Activated T-helper 1 cell treated with anti-CD3 and anti-CD28 coated beads, Interleukin-12 subunit alpha, Interleukin-12 subunit beta, Interleukin-2, Interleukin-4 antibody, amounts not matched to agents 30 ng/mL and 10 ng/mL and 1 ng/mL, durations not matched to agents 14 hours and 24 hours and 36 hours (primary cell): ENCODE data around the gene RIMS1. TPM values are rescaled to one million over a fixed set of nuclear protein-coding genes. Genes with fewer than 3 reads are reported as not detected.

Experiments used
- DNase-seq: peaks from one replicate; pipeline ENCODE4 v3.0.0; 2021; ENCODE audit warnings: low spot score
- H3K27ac Mint-ChIP-seq: one replicate; pipeline ENCODE4 v1.8.0; 2021; ENCODE audit warnings: mild to moderate bottlenecking, mixed read lengths
- H3K27me3 Mint-ChIP-seq: one replicate; pipeline ENCODE4 v1.8.0; 2022; ENCODE audit warnings: mild to moderate bottlenecking, moderate library complexity, mixed read lengths; ENCODE audit not compliant: insufficient read depth
- H3K36me3 Mint-ChIP-seq: one replicate; pipeline ENCODE4 v1.8.0; 2021; ENCODE audit warnings: low read depth, mixed read lengths
- H3K4me1 Mint-ChIP-seq: one replicate; pipeline ENCODE4 v1.8.0; 2021; ENCODE audit warnings: low read depth, mixed read lengths
- H3K4me3 Mint-ChIP-seq: one replicate; pipeline ENCODE4 v1.8.0; 2021; ENCODE audit warnings: mild to moderate bottlenecking, moderate library complexity, mixed read lengths
- H3K9me3 Mint-ChIP-seq: one replicate; pipeline ENCODE4 v1.8.0; 2021; ENCODE audit warnings: mixed read lengths
- intact Hi-C: fragments of 100-400 bp; cut with micrococcal nuclease; formaldehyde crosslinking; loops from one replicate; pipeline ENCODE4 v1.15.1; 2024
- total RNA-seq: library from RNA; stranded (reverse); gene quantifications from 2 replicates; pipeline ENCODE4 v1.2.3, GENCODE V29; 2022

The RIMS1 gene
- total RNA-seq, 1 donor from 2014 or later = not detected

GRCh38 chr6:72219536-72219935 lies 333.2 kb downstream of the RIMS1 start:
- no peaks in the 10 kb centered on the region for H3K36me3 Mint-ChIP-seq
- H3K9me3 Mint-ChIP-seq = no peaks in the 10 kb centered on the region
- DNase-seq = no peak
- no peaks in the 10 kb centered on the region for H3K4me1 Mint-ChIP-seq
- H3K27me3 Mint-ChIP-seq = no peaks in the 10 kb centered on the region
- no peak overlapping the region for H3K4me3 Mint-ChIP-seq
- no peak overlapping the region for H3K27ac Mint-ChIP-seq
- intact Hi-C loops = no loop called here

DNA sequence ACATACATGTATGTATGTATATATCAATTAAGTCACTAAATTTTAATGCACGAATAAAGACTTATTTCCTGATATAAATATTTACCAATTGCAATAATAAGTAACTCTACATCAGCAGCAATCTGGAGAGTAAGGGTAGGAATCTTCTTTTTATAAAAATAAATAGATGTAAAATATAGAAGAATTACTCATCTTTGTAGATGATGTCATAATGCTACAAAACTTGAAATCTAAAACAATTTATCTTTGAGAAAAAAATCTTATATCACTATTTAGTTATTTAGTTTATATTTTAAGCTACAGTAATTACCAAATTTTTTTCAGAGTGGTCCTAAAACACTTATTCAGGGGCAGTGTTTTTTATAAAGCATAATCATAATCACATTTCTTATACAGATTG lies 351.7 kb downstream of the RIMS1 start:
- Mint-ChIP-seq H3K9me3 (no peaks in the 10 kb centered on the region), H3K36me3 (no peaks in the 10 kb centered on the region), H3K27ac (no peak overlapping the region), H3K27me3 (no peaks in the 10 kb centered on the region), H3K4me1 (no peaks in the 10 kb centered on the region), H3K4me3 (no peak overlapping the region)
- intact Hi-C loops = no loop called here
- DNase-seq = no peak

- Mint-ChIP-seq H3K27ac (no peak overlapping the region), H3K4me1 (no peaks in the 10 kb centered on the region), H3K4me3 (no peak overlapping the region)
Observed at GRCh38 chr6:72238900-72239299, 352.6 kb downstream of the RIMS1 start.

GRCh38 chr6:72245565-72245964 lies 359.2 kb downstream of the RIMS1 start:
- DNase-seq = no peak
- Mint-ChIP-seq H3K27me3 (no peaks in the 10 kb centered on the region), H3K9me3 (no peaks in the 10 kb centered on the region), H3K27ac (no peak overlapping the region), H3K4me1 (no peaks in the 10 kb centered on the region), H3K36me3 (no peaks in the 10 kb centered on the region), H3K4me3 (no peak overlapping the region)
- intact Hi-C loops = no loop called here

More at GRCh38 chr6:72238900-72239299, 352.6 kb downstream of the RIMS1 start:
- DNase-seq = no peak
- Mint-ChIP-seq H3K27me3 (no peaks in the 10 kb centered on the region), H3K9me3 (no peaks in the 10 kb centered on the region), H3K36me3 (no peaks in the 10 kb centered on the region)
- intact Hi-C loops = no loop called here

- intact Hi-C loops = no loop called here
Observed at GRCh38 chr6:72246926-72247325, 360.6 kb downstream of the RIMS1 start.

GRCh38 chr6:72248621-72249020 lies 362.3 kb downstream of the RIMS1 start:
- H3K27ac Mint-ChIP-seq = no peak overlapping the region
- H3K4me1 Mint-ChIP-seq = no peaks in the 10 kb centered on the region
- no peaks in the 10 kb centered on the region for H3K9me3 Mint-ChIP-seq
- no peaks in the 10 kb centered on the region for H3K36me3 Mint-ChIP-seq
- H3K4me3 Mint-ChIP-seq = no peak overlapping the region
- intact Hi-C loops = no loop called here
- DNase-seq = no peak
- H3K27me3 Mint-ChIP-seq = no peaks in the 10 kb centered on the region

More at GRCh38 chr6:72246926-72247325, 360.6 kb downstream of the RIMS1 start:
- no peaks in the 10 kb centered on the region for H3K9me3 Mint-ChIP-seq
- H3K36me3 Mint-ChIP-seq = no peaks in the 10 kb centered on the region
- DNase-seq = no peak
- H3K27me3 Mint-ChIP-seq = no peaks in the 10 kb centered on the region
- H3K4me3 Mint-ChIP-seq = no peak overlapping the region
- no peaks in the 10 kb centered on the region for H3K4me1 Mint-ChIP-seq
- no peak overlapping the region for H3K27ac Mint-ChIP-seq

- H3K4me1 Mint-ChIP-seq = no peaks in the 10 kb centered on the region
Observed at GRCh38 chr6:72250664-72251063, 364.3 kb downstream of the RIMS1 start.

GRCh38 chr6:72260489-72260888 lies 374.1 kb downstream of the RIMS1 start:
- H3K4me3 Mint-ChIP-seq = no peak overlapping the region
- no peak overlapping the region for H3K27ac Mint-ChIP-seq
- no peak for DNase-seq
- no peaks in the 10 kb centered on the region for H3K36me3 Mint-ChIP-seq
- H3K4me1 Mint-ChIP-seq = no peaks in the 10 kb centered on the region
- no peaks in the 10 kb centered on the region for H3K9me3 Mint-ChIP-seq
- intact Hi-C loops = no loop called here
- H3K27me3 Mint-ChIP-seq = no peaks in the 10 kb centered on the region

More at GRCh38 chr6:72250664-72251063, 364.3 kb downstream of the RIMS1 start:
- no peaks in the 10 kb centered on the region for H3K9me3 Mint-ChIP-seq
- no peaks in the 10 kb centered on the region for H3K27me3 Mint-ChIP-seq
- no peak overlapping the region for H3K27ac Mint-ChIP-seq
- DNase-seq = no peak
- H3K4me3 Mint-ChIP-seq = no peak overlapping the region
- intact Hi-C loops = no loop called here
- H3K36me3 Mint-ChIP-seq = no peaks in the 10 kb centered on the region

DNA sequence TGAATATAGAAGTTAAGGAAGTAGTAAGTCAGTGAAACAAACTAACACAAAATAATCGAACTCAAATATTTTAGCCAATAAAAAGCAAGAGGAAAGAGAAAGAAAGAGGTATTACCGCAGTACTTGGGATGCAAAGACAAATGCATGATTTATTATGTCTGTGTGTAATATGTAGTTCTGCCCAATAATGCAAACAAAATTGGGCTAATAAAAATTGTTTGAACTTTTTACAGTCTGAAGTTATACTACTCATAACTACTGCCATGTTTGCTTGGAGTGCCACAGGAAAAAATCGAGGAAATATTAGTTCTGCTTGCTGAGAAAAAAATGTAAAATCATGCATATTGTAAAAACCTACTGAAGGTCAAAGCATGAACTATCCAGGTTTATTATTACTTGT lies 375.2 kb downstream of the RIMS1 start:
- no peaks in the 10 kb centered on the region for H3K4me1 Mint-ChIP-seq
- no peaks in the 10 kb centered on the region for H3K9me3 Mint-ChIP-seq
- H3K4me3 Mint-ChIP-seq = no peak overlapping the region
- no peaks in the 10 kb centered on the region for H3K27me3 Mint-ChIP-seq
- no peak for DNase-seq
- H3K36me3 Mint-ChIP-seq = no peaks in the 10 kb centered on the region
- intact Hi-C loops = no loop called here
- H3K27ac Mint-ChIP-seq = no peak overlapping the region

- H3K36me3 Mint-ChIP-seq = no peaks in the 10 kb centered on the region
- H3K4me3 Mint-ChIP-seq = no peak overlapping the region
- no peaks in the 10 kb centered on the region for H3K9me3 Mint-ChIP-seq
- no peak for DNase-seq
- H3K27ac Mint-ChIP-seq = no peak overlapping the region
- intact Hi-C loops = no loop called here
- no peaks in the 10 kb centered on the region for H3K4me1 Mint-ChIP-seq
- H3K27me3 Mint-ChIP-seq = no peaks in the 10 kb centered on the region
Observed at GRCh38 chr6:72262254-72262653, 375.9 kb downstream of the RIMS1 start.

DNA sequence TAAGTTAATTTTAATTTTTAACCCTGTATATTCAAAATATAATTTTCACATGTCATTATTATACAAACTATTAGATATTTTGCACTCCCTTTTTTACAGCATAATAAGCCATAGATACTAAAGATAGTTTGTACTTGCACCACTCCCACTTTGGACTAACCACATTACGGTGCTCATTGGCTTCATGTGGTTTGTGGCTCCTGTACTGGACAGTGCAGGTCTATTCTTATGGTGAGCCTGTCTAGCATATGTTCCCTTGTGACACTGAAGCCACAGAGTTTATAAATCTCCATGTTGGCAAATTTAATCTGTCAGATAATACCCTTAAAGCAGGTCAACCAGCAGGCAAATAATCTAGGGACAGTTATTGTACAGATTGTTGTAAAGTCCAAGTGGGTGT lies 381.1 kb downstream of the RIMS1 start:
- Mint-ChIP-seq H3K27me3 (no peaks in the 10 kb centered on the region), H3K4me3 (no peak overlapping the region), H3K4me1 (no peaks in the 10 kb centered on the region), H3K27ac (no peak overlapping the region), H3K9me3 (no peaks in the 10 kb centered on the region), H3K36me3 (no peaks in the 10 kb centered on the region)
- no peak for DNase-seq
- intact Hi-C loops = no loop called here

- intact Hi-C loops = no loop called here
- Mint-ChIP-seq H3K4me3 (no peak overlapping the region), H3K9me3 (no peaks in the 10 kb centered on the region), H3K27ac (no peak overlapping the region), H3K36me3 (no peaks in the 10 kb centered on the region), H3K27me3 (peaks cover 4% of the 10 kb centered on the region), H3K4me1 (no peaks in the 10 kb centered on the region)
- no peak for DNase-seq
Observed at GRCh38 chr6:72271531-72271930, 385.2 kb downstream of the RIMS1 start.

GRCh38 chr6:72272958-72273357 lies 386.6 kb downstream of the RIMS1 start:
- intact Hi-C loops = no loop called here
- peaks cover 4% of the 10 kb centered on the region for H3K27me3 Mint-ChIP-seq

GRCh38 chr6:72275888-72276287 lies 389.5 kb downstream of the RIMS1 start:
- intact Hi-C loops = no loop called here
- Mint-ChIP-seq H3K4me1 (no peaks in the 10 kb centered on the region), H3K27ac (no peak overlapping the region), H3K9me3 (no peaks in the 10 kb centered on the region), H3K27me3 (peaks cover 4% of the 10 kb centered on the region), H3K36me3 (no peaks in the 10 kb centered on the region), H3K4me3 (no peak overlapping the region)
- DNase-seq = no peak

More at GRCh38 chr6:72272958-72273357, 386.6 kb downstream of the RIMS1 start:
- H3K4me1 Mint-ChIP-seq = no peaks in the 10 kb centered on the region
- no peak overlapping the region for H3K27ac Mint-ChIP-seq
- H3K4me3 Mint-ChIP-seq = no peak overlapping the region
- H3K9me3 Mint-ChIP-seq = no peaks in the 10 kb centered on the region
- DNase-seq = no peak
- H3K36me3 Mint-ChIP-seq = no peaks in the 10 kb centered on the region
